Keratinocyte (primary cell): Measurements from ENCODE around the gene C9orf85.

Experiments
- EZH2 ChIP-seq: IDR thresholded peaks from one replicate; pipeline ENCODE4 v1.6.1; 2012; ENCODE audit warnings: inconsistent platforms, mild to moderate bottlenecking, low read length, moderate library complexity
- TF ChIP-seq, protein P1 (sequence below), 3 experiments: IDR thresholded peaks in 1 of 3; conservative IDR thresholded peaks in 1 of 3; optimal IDR thresholded peaks in 1 of 3; 2 replicates in 2 of 3; 3 replicates in 1 of 3; pipeline versions ENCODE3 to v1.5.1; 2011; ENCODE audit warnings: low read length in 3 of 3, mild to moderate bottlenecking in 3 of 3, moderate library complexity in 2 of 3, control low read depth in 1 of 3, inconsistent platforms in 1 of 3; ENCODE audit not compliant: insufficient read depth in 2 of 3; ENCODE audit errors: extremely low read depth in 1 of 3

DNA sequence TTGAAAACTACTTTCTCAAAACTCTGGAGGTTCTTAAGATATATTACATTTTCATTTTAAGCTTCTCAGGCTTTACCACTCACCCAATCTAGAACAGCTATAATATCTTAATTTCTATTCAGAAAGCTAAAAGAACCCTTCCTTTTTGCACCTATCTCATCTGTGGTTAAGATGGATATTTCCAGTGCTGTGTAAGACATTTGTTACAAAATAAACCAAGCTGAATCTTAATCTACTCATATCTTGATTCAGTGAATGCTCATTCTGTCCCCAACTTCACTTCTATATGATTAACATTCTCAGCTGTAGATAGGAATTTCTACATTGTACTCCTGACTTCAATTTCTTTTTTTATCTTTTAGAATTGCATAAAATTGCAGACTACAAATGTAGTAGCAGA, 15.5 kb upstream of the C9orf85 start:
- TF ChIP-seq, protein P1, sequence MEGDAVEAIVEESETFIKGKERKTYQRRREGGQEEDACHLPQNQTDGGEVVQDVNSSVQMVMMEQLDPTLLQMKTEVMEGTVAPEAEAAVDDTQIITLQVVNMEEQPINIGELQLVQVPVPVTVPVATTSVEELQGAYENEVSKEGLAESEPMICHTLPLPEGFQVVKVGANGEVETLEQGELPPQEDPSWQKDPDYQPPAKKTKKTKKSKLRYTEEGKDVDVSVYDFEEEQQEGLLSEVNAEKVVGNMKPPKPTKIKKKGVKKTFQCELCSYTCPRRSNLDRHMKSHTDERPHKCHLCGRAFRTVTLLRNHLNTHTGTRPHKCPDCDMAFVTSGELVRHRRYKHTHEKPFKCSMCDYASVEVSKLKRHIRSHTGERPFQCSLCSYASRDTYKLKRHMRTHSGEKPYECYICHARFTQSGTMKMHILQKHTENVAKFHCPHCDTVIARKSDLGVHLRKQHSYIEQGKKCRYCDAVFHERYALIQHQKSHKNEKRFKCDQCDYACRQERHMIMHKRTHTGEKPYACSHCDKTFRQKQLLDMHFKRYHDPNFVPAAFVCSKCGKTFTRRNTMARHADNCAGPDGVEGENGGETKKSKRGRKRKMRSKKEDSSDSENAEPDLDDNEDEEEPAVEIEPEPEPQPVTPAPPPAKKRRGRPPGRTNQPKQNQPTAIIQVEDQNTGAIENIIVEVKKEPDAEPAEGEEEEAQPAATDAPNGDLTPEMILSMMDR (optimal IDR thresholded peaks at IDR 0.05 in 1 of 3, IDR thresholded peaks at IDR 0.05 in 1 of 3, conservative IDR thresholded peaks at IDR 0.05 in 1 of 3; ENCODE audit: extremely low read depth in 1 of 3, insufficient read depth in 2 of 3, low read length in 3 of 3), result no peak
- no peak for TF ChIP-seq EZH2
